ENCODE results near the gene CASKIN2.
A peak's percentile ranks its signal among the peaks of the same experiment; 100 is the strongest.

Gene CASKIN2

GRCh38 chr17:75551266-75551665 is 35.9 kb upstream of the CASKIN2 start:
- Histone ChIP-seq H3K4ac (ENCODE audit: low read depth, low read length) (no peak overlapping the region), H3K18ac (ENCODE audit: low read length) (peak overlapping the region; percentile 7), H4K8ac (ENCODE audit: low read depth, low read length) (no peak overlapping the region), H3K14ac (ENCODE audit: low read length) (peak overlapping the region; percentile 33), H3K23ac (ENCODE audit: low read length) (no peak overlapping the region), H3K4me2 (ENCODE audit: low read length) (no peak overlapping the region), H3K27me3 (ENCODE audit: insufficient read depth, low read length) (no peaks in the 10 kb centered on the region), H2BK5ac (ENCODE audit: low read depth, low read length, poor library complexity) (no peak overlapping the region), H2AK5ac (ENCODE audit: low read length) (peak overlapping the region; percentile 15), H3K79me1 (ENCODE audit: low read length) (peaks cover 21% of the 10 kb centered on the region), H3K9ac (ENCODE audit: low read length) (no peak overlapping the region), H3K4me1 (ENCODE audit: control insufficient read depth in 1 of 2, insufficient read depth in 2 of 2, low read length in 2 of 2) (peaks cover 36 to 46% of the 10 kb centered on the region in 2 experiments), H4K12ac (ENCODE audit: low read depth, low read length) (no peak overlapping the region), H3K4me3 (ENCODE audit: low read depth, low read length) (no peak overlapping the region), H2BK12ac (ENCODE audit: low read length) (peak overlapping the region; percentile 76), H3K9me3 (ENCODE audit: insufficient read depth, low read depth, low read length) (no peaks in the 10 kb centered on the region), H3K36me3 (ENCODE audit: control insufficient read depth in 1 of 2, insufficient read depth in 2 of 2, low read length in 2 of 2) (peaks cover 0 to 2% of the 10 kb centered on the region in 2 experiments), H2AFZ (ENCODE audit: insufficient read depth, low read length, poor library complexity) (no peak overlapping the region), H3K79me2 (ENCODE audit: control insufficient read depth, insufficient read depth, low read length, poor library complexity) (no peaks in the 10 kb centered on the region), H3K27ac (ENCODE audit: low read depth, low read length) (no peak overlapping the region), H2BK120ac (ENCODE audit: insufficient read depth, low read length, poor library complexity) (no peak overlapping the region), H4K91ac (ENCODE audit: low read depth, low read length) (peak overlapping the region; percentile 41)
- WGBS (ENCODE audit: extremely low coverage, insufficient coverage, insufficient read length), result no CpG with 5 or more reads among the region's 7 CpGs
- peak; percentile 95 for DNase-seq

- Histone ChIP-seq H2BK120ac (ENCODE audit: insufficient read depth, low read length, poor library complexity) (no peak overlapping the region), H2BK12ac (ENCODE audit: low read length) (peak overlapping the region; percentile 26), H3K9ac (ENCODE audit: low read length) (no peak overlapping the region), H2AFZ (ENCODE audit: insufficient read depth, low read length, poor library complexity) (no peak overlapping the region), H3K36me3 (ENCODE audit: control insufficient read depth in 1 of 2, insufficient read depth in 2 of 2, low read length in 2 of 2) (peaks cover 0 to 2% of the 10 kb centered on the region in 2 experiments), H3K4me1 (ENCODE audit: control insufficient read depth in 1 of 2, insufficient read depth in 2 of 2, low read length in 2 of 2) (peaks cover 30 to 49% of the 10 kb centered on the region in 2 experiments), H3K4me3 (ENCODE audit: low read depth, low read length) (no peak overlapping the region), H3K27me3 (ENCODE audit: insufficient read depth, low read length) (no peaks in the 10 kb centered on the region), H3K79me1 (ENCODE audit: low read length) (peaks cover 17% of the 10 kb centered on the region), H3K23ac (ENCODE audit: low read length) (no peak overlapping the region), H3K4ac (ENCODE audit: low read depth, low read length) (no peak overlapping the region), H3K18ac (ENCODE audit: low read length) (no peak overlapping the region), H4K91ac (ENCODE audit: low read depth, low read length) (peak overlapping the region; percentile 64), H4K12ac (ENCODE audit: low read depth, low read length) (no peak overlapping the region), H2BK5ac (ENCODE audit: low read depth, low read length, poor library complexity) (peak overlapping the region; percentile 40), H4K8ac (ENCODE audit: low read depth, low read length) (no peak overlapping the region), H3K9me3 (ENCODE audit: insufficient read depth, low read depth, low read length) (no peaks in the 10 kb centered on the region), H3K79me2 (ENCODE audit: control insufficient read depth, insufficient read depth, low read length, poor library complexity) (no peaks in the 10 kb centered on the region), H3K14ac (ENCODE audit: low read length) (no peak overlapping the region), H2AK5ac (ENCODE audit: low read length) (no peak overlapping the region), H3K4me2 (ENCODE audit: low read length) (peak overlapping the region; percentile 0), H3K27ac (ENCODE audit: low read depth, low read length) (peak overlapping the region; percentile 55)
- no CpG with 5 or more reads among the region's 4 CpGs for WGBS (ENCODE audit: extremely low coverage, insufficient coverage, insufficient read length)
- DNase-seq, result no peak
These were observed 34.8 kb upstream of the CASKIN2 start for GRCh38 chr17:75550139-75550465.

GRCh38 chr17:75549246-75550138 is 34.2 kb upstream of the CASKIN2 start:
- Histone ChIP-seq H3K27ac (ENCODE audit: low read depth, low read length) (peak overlapping the region; percentile 55), H2AK5ac (ENCODE audit: low read length) (peak overlapping the region; percentile 74), H3K4me2 (ENCODE audit: low read length) (peak overlapping the region; percentile 0), H3K9me3 (ENCODE audit: insufficient read depth, low read depth, low read length) (no peaks in the 10 kb centered on the region), H2BK12ac (ENCODE audit: low read length) (peak overlapping the region; percentile 85), H3K14ac (ENCODE audit: low read length) (peak overlapping the region; percentile 79), H3K18ac (ENCODE audit: low read length) (peak overlapping the region; percentile 71), H3K9ac (ENCODE audit: low read length) (no peak overlapping the region), H3K79me1 (ENCODE audit: low read length) (peaks cover 17% of the 10 kb centered on the region), H2BK120ac (ENCODE audit: insufficient read depth, low read length, poor library complexity) (peak overlapping the region; percentile 35), H3K4me3 (ENCODE audit: low read depth, low read length) (no peak overlapping the region), H3K23ac (ENCODE audit: low read length) (no peak overlapping the region), H3K4ac (ENCODE audit: low read depth, low read length) (peak overlapping the region; percentile 25), H3K79me2 (ENCODE audit: control insufficient read depth, insufficient read depth, low read length, poor library complexity) (no peaks in the 10 kb centered on the region), H4K12ac (ENCODE audit: low read depth, low read length) (no peak overlapping the region), H3K36me3 (ENCODE audit: control insufficient read depth in 1 of 2, insufficient read depth in 2 of 2, low read length in 2 of 2) (peaks cover 0 to 2% of the 10 kb centered on the region in 2 experiments), H3K4me1 (ENCODE audit: control insufficient read depth in 1 of 2, insufficient read depth in 2 of 2, low read length in 2 of 2) (peaks cover 30 to 53% of the 10 kb centered on the region in 2 experiments), H2BK5ac (ENCODE audit: low read depth, low read length, poor library complexity) (peak overlapping the region; percentile 45), H2AFZ (ENCODE audit: insufficient read depth, low read length, poor library complexity) (peak overlapping the region; percentile 32), H4K91ac (ENCODE audit: low read depth, low read length) (peak overlapping the region; percentile 75), H3K27me3 (ENCODE audit: insufficient read depth, low read length) (no peaks in the 10 kb centered on the region), H4K8ac (ENCODE audit: low read depth, low read length) (peak overlapping the region; percentile 48)
- no CpG with 5 or more reads among the region's 22 CpGs for WGBS (ENCODE audit: extremely low coverage, insufficient coverage, insufficient read length)
- peak; percentile 17 to 45 for DNase-seq

- Histone ChIP-seq H4K91ac (ENCODE audit: low read depth, low read length) (no peak overlapping the region), H4K8ac (ENCODE audit: low read depth, low read length) (peak overlapping the region; percentile 48), H3K4ac (ENCODE audit: low read depth, low read length) (peak overlapping the region; percentile 25), H4K12ac (ENCODE audit: low read depth, low read length) (no peak overlapping the region), H2BK120ac (ENCODE audit: insufficient read depth, low read length, poor library complexity) (no peak overlapping the region), H3K79me2 (ENCODE audit: control insufficient read depth, insufficient read depth, low read length, poor library complexity) (no peaks in the 10 kb centered on the region), H3K14ac (ENCODE audit: low read length) (no peak overlapping the region), H3K79me1 (ENCODE audit: low read length) (peaks cover 17% of the 10 kb centered on the region), H2AFZ (ENCODE audit: insufficient read depth, low read length, poor library complexity) (no peak overlapping the region), H3K9ac (ENCODE audit: low read length) (no peak overlapping the region), H3K27ac (ENCODE audit: low read depth, low read length) (peak overlapping the region; percentile 55), H2AK5ac (ENCODE audit: low read length) (peak overlapping the region; percentile 74), H3K27me3 (ENCODE audit: insufficient read depth, low read length) (no peaks in the 10 kb centered on the region), H3K4me1 (ENCODE audit: control insufficient read depth in 1 of 2, insufficient read depth in 2 of 2, low read length in 2 of 2) (peaks cover 30 to 57% of the 10 kb centered on the region in 2 experiments), H3K23ac (ENCODE audit: low read length) (no peak overlapping the region), H3K18ac (ENCODE audit: low read length) (peak overlapping the region; percentile 42), H2BK12ac (ENCODE audit: low read length) (peak overlapping the region; percentile 16), H3K9me3 (ENCODE audit: insufficient read depth, low read depth, low read length) (no peaks in the 10 kb centered on the region), H3K36me3 (ENCODE audit: control insufficient read depth in 1 of 2, insufficient read depth in 2 of 2, low read length in 2 of 2) (peaks cover 0 to 2% of the 10 kb centered on the region in 2 experiments), H3K4me2 (ENCODE audit: low read length) (no peak overlapping the region), H2BK5ac (ENCODE audit: low read depth, low read length, poor library complexity) (no peak overlapping the region), H3K4me3 (ENCODE audit: low read depth, low read length) (no peak overlapping the region)
- no CpG with 5 or more reads among the region's 5 CpGs for WGBS (ENCODE audit: extremely low coverage, insufficient coverage, insufficient read length)
- DNase-seq, result no peak
These were observed 33.5 kb upstream of the CASKIN2 start for GRCh38 chr17:75548813-75549212.
